Esophagus squamous epithelium (tissue), 5 donors: ENCODE measurements around the gene PTPN13. TPM values are rescaled to one million over a fixed set of nuclear protein-coding genes. Genes with fewer than 3 reads are reported as not detected.

Experiments used
- DNase-seq: peaks from one replicate; lab custom pipeline; 2025; lab: John Stamatoyannopoulos, UW
- H3K27ac ChIP-seq, 4 donors: fragments of 200-600 bp; sonication (generic); one replicate each; pipeline ENCODE4 v1.5.1; 2016 to 2019; ENCODE audit warnings: mild to moderate bottlenecking in 1 of 4
- H3K27me3 ChIP-seq, 4 donors: fragments of 200-600 bp; sonication (generic); 1 replicate in 3 of 4; 2 replicates in 1 of 4; pipeline versions ENCODE4 v1.5.1 to v1.6.0; 2017 to 2021; ENCODE audit warnings: antibody characterized with exemption in 1 of 4
- H3K36me3 ChIP-seq, 3 donors: fragments of 200-600 bp; sonication (generic); one replicate each; pipeline ENCODE4 v1.5.1; 2016 to 2019
- H3K4me1 ChIP-seq, 3 donors: fragments of 200-600 bp; sonication (generic); one replicate each; pipeline ENCODE4 v1.5.1; 2017 to 2019
- H3K4me3 ChIP-seq, 4 donors: fragments of 200-600 bp; sonication (generic); 1 replicate in 3 of 4; 2 replicates in 1 of 4; pipeline ENCODE4 v1.5.1; 2016 to 2019; ENCODE audit warnings: mild to moderate bottlenecking in 2 of 4, moderate library complexity in 1 of 4
- H3K9me3 ChIP-seq, 3 donors: fragments of 200-600 bp; sonication (generic); one replicate each; pipeline ENCODE4 v1.5.1; 2016 to 2019
- CTCF ChIP-seq, 6 experiments: fragments of 450-650 bp in 4 of 6; fragments of 200-600 bp in 2 of 6; sonication (generic) in 2 of 6; IDR thresholded peaks; one replicate each; pipeline ENCODE4 v1.5.1; 2016 to 2019; ENCODE audit warnings: antibody characterized with exemption in 6 of 6, mild to moderate bottlenecking in 4 of 6, moderate library complexity in 4 of 6
- POLR2A ChIP-seq, 4 donors: fragments of 450-650 bp; IDR thresholded peaks; one replicate each; pipeline ENCODE4 v1.6.1; 2017; ENCODE audit warnings: antibody characterized with exemption in 4 of 4, mild to moderate bottlenecking in 4 of 4, moderate library complexity in 3 of 4
- WGBS, 2 donors: methylation state at CpG; one replicate each; pipeline ENCODE4 v1.1.5; 2018; 5-methylcytosine and 5-hydroxymethylcytosine counted together
- intact Hi-C: fragments of 100-400 bp; cut with DNase I; formaldehyde crosslinking; loops from one replicate; pipeline ENCODE4 v1.15.0; 2022
- total RNA-seq, 4 donors: library from RNA; depleted of rRNA; stranded (reverse); fragments of >200 nt; gene quantifications; one replicate each; pipeline ENCODE4 v1.1.0, GENCODE V29; 2016
- donor health status: DM: yes; HTN: yes; CAD: no.

PTPN13 gene
- total RNA-seq, 4 donors from 2014 or later, result 44.8 to 94.9 (median 66.7) TPM

DNA sequence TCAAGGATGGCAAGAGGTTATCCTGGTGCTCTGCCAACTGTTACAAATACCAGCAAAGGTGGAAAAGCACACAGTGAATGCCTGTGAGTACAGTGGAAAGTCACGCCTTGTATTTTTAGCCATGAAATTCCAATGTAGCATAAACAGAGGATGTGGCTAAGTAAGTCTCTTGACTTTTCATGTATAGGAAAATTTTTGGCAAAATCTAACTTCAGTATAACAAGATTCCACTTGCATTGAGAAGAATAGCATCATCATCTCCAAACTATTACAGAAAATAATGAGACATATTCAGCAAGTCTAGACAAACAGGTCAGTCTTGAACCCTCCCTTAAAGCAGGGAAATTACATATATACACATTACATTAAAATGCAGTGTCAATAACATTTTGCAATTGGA, 247.2 kb downstream of the PTPN13 start:
- Histone ChIP-seq H3K9me3 (no peaks in the 10 kb centered on the region), H3K27me3 (no peaks in the 10 kb centered on the region), H3K4me1 (peaks cover 6 to 73% (median 29%) of the 10 kb centered on the region in 3 donors), H3K36me3 (no peaks in the 10 kb centered on the region), H3K4me3 (no peak overlapping the region), H3K27ac (peak overlapping the region; percentile 77 to 89 (median 80))
- DNase-seq, result no peak
- intact Hi-C loops, result no loop called here
- WGBS, 2 donors, result 29 to 33% methylated on average over 1 of the region's 1 CpG
- TF ChIP-seq POLR2A (IDR thresholded peaks at IDR 0.05), result no peak

GRCh38 chr4:86845593-86845992, 251.5 kb downstream of the PTPN13 start:
- no peaks in the 10 kb centered on the region for H3K9me3 ChIP-seq

GRCh38 chr4:86846921-86847320, 252.8 kb downstream of the PTPN13 start:
- Histone ChIP-seq H3K27me3 (no peaks in the 10 kb centered on the region), H3K4me1 (peaks cover 2 to 86% (median 23%) of the 10 kb centered on the region in 3 donors), H3K36me3 (no peaks in the 10 kb centered on the region), H3K4me3 (peak overlapping the region; percentile 40 to 60 (median 45)), H3K9me3 (no peaks in the 10 kb centered on the region), H3K27ac (peak overlapping the region; percentile 84 to 89 (median 88))
- intact Hi-C loops, result no loop called here
- TF ChIP-seq CTCF (IDR thresholded peaks at IDR 0.05) (no peak), POLR2A (IDR thresholded peaks at IDR 0.05) (no peak)
- no peak for DNase-seq

More at GRCh38 chr4:86845593-86845992, 251.5 kb downstream of the PTPN13 start:
- no peaks in the 10 kb centered on the region for H3K36me3 ChIP-seq
- no peaks in the 10 kb centered on the region for H3K27me3 ChIP-seq
- peak overlapping the region; percentile 73 to 89 (median 88) for H3K27ac ChIP-seq
- TF ChIP-seq POLR2A (IDR thresholded peaks at IDR 0.05) (peak in 1 of 4 donors; percentile 17), CTCF (IDR thresholded peaks at IDR 0.05) (no peak)
- no peak for DNase-seq
- 15 to 49% methylated on average over 5 of the region's 5 CpGs for WGBS, 2 donors
- intact Hi-C loops, result no loop called here
- H3K4me3 ChIP-seq, result peak overlapping the region in 3 of 4 donors; percentile 4 to 60 (median 41)
- H3K4me1 ChIP-seq, result peaks cover 6 to 95% (median 23%) of the 10 kb centered on the region in 3 donors

DNA sequence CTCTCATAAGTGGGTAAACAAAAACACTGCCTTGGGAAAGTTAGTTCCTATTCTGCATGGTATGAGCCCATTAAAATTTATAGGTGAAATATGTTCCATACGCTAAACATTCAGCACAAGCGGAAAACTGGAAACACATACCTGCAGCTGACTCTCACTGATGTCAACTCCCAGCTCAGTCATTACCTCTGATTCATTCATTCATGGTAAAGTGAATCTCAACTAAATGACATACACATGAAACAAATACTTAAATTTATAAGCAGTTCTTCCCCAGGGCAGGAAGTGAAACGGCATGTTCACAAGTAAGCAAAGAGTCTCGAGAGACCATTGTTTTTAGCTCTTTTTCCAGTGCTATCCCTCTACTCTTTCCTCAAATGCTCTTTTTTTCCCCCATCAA, 253.5 kb downstream of the PTPN13 start:
- Histone ChIP-seq H3K4me3 (peak overlapping the region; percentile 40 to 60 (median 45)), H3K36me3 (no peaks in the 10 kb centered on the region), H3K27ac (peak overlapping the region; percentile 84 to 89 (median 88)), H3K27me3 (no peaks in the 10 kb centered on the region), H3K9me3 (no peaks in the 10 kb centered on the region), H3K4me1 (peaks cover 0 to 81% (median 18%) of the 10 kb centered on the region in 3 donors)
- 33 to 53% methylated on average over 4 of the region's 4 CpGs for WGBS, 2 donors
- no peak for DNase-seq
- TF ChIP-seq POLR2A (IDR thresholded peaks at IDR 0.05) (no peak), CTCF (IDR thresholded peaks at IDR 0.05) (no peak)
- intact Hi-C loops, result no loop called here

DNA sequence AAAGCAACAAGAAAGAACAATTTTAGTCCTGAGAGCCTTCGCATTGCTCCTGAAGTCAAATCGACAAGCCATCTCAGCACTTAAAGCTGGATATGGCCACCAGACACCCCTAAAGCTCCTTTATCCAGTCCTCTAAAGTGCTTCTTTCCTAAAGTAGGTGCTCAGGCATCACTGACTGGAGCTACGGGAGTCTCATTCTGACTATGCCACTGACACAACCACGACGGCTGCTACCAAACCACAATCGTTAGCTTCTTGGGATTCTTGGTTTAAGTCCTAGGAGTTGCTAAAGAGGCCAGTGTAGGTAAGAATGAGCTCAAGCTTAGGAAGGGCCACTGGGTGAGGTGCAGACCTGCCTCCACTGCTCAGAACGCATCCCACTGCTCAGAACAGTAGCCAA, 254.0 kb downstream of the PTPN13 start:
- DNase-seq, result no peak
- Histone ChIP-seq H3K27me3 (no peaks in the 10 kb centered on the region), H3K9me3 (no peaks in the 10 kb centered on the region), H3K4me1 (peaks cover 0 to 75% (median 18%) of the 10 kb centered on the region in 3 donors), H3K4me3 (peak overlapping the region; percentile 40 to 60 (median 45)), H3K27ac (peak overlapping the region; percentile 84 to 89 (median 88)), H3K36me3 (no peaks in the 10 kb centered on the region)
- intact Hi-C loops, result no loop called here
- WGBS, 2 donors, result 55 to 61% methylated on average over 6 to 7 of the region's 7 CpGs
- TF ChIP-seq POLR2A (IDR thresholded peaks at IDR 0.05) (no peak), CTCF (IDR thresholded peaks at IDR 0.05) (no peak)
